HEK293 (cell line): ENCODE results near the gene MAP9.

ENCODE experiments used
- CTCF ChIA-PET: fragments of 350-600 bp; formaldehyde crosslinking; extraction: SDS; loops from one replicate; lab custom pipeline; 2021; ENCODE audit warnings: antibody characterized with exemption; lab: Yijun Ruan, JAX
- POLR2A ChIA-PET: fragments of 300-600 bp; formaldehyde crosslinking; extraction: SDS; loops from one replicate; lab custom pipeline; 2020; ENCODE audit warnings: antibody characterized with exemption, inconsistent platforms; lab: Yijun Ruan, JAX
- H3K27ac ChIP-seq: fragments of 200-500 bp; sonication (Bioruptor generic); 2 replicates; pipeline ENCODE4 v1.5.1; 2014; ENCODE audit warnings: low read depth, low read length, control low read depth, inconsistent platforms; ENCODE audit errors: extremely low read depth
- H3K36me3 ChIP-seq, 2 experiments: fragments of 200-500 bp in 1 of 2; sonication (Bioruptor generic) in 1 of 2; 1 replicate in 1 of 2; 2 replicates in 1 of 2; pipeline ENCODE4 v1.5.1; 2014 to 2017; ENCODE audit warnings: inconsistent platforms in 2 of 2, low read length in 2 of 2; ENCODE audit not compliant: control insufficient read depth in 2 of 2, insufficient read depth in 1 of 2
- H3K4me1 ChIP-seq: fragments of 200-500 bp; sonication (Bioruptor generic); 2 replicates; pipeline ENCODE4 v1.5.1; 2014; ENCODE audit warnings: mild to moderate bottlenecking, low read length, inconsistent platforms; ENCODE audit not compliant: control insufficient read depth, insufficient read depth
- H3K4me3 ChIP-seq: 2 replicates; pipeline ENCODE4 v1.5.1; 2011; ENCODE audit warnings: low read depth, mild to moderate bottlenecking, control low read depth, low read length, moderate library complexity
- H3K9me3 ChIP-seq: fragments of 200-500 bp; sonication (Bioruptor generic); 2 replicates; pipeline ENCODE4 v1.5.1; 2014; ENCODE audit warnings: low read depth, low read length, inconsistent platforms; ENCODE audit not compliant: control insufficient read depth, insufficient read depth
- BCL11B ChIP-seq: fragments of 450-650 bp; formaldehyde crosslinking; IDR thresholded peaks from 2 replicates; pipeline ENCODE4 v1.5.1; 2016; ENCODE audit warnings: low read depth, missing biosample characterization, missing genetic modification characterization
- EGR2 ChIP-seq: fragments of 450-650 bp; formaldehyde crosslinking; IDR thresholded peaks from 2 replicates; pipeline ENCODE4 v1.5.1; 2016; ENCODE audit warnings: low read depth, missing biosample characterization, missing genetic modification characterization
- HOXD13 ChIP-seq: sonication (generic); formaldehyde crosslinking; IDR thresholded peaks from 2 replicates; pipeline ENCODE4 v1.8.0; 2022; ENCODE audit warnings: missing genetic modification reagents, borderline replicate concordance
- PRDM1 ChIP-seq: fragments of 450-650 bp; formaldehyde crosslinking; IDR thresholded peaks from 2 replicates; pipeline ENCODE4; 2016; ENCODE audit warnings: missing biosample characterization, missing genetic modification characterization
- SCRT2 ChIP-seq: fragments of 450-650 bp; formaldehyde crosslinking; IDR thresholded peaks from 2 replicates; pipeline ENCODE4 v1.5.1; 2016; ENCODE audit warnings: missing biosample characterization, missing genetic modification characterization
- YY2 ChIP-seq: fragments of 450-650 bp; formaldehyde crosslinking; IDR thresholded peaks from 2 replicates; pipeline ENCODE4 v1.5.1; 2016; ENCODE audit warnings: missing biosample characterization, missing genetic modification characterization
- ZFP69B ChIP-seq: fragments of 450-650 bp; formaldehyde crosslinking; IDR thresholded peaks from 2 replicates; pipeline ENCODE4 v1.5.1; 2016; ENCODE audit warnings: missing biosample characterization, missing genetic modification characterization
- ZNF148 ChIP-seq: fragments of 450-650 bp; formaldehyde crosslinking; IDR thresholded peaks from 2 replicates; pipeline ENCODE4 v1.5.0; 2017; ENCODE audit warnings: missing biosample characterization, missing genetic modification characterization, borderline replicate concordance
- ZNF157 ChIP-seq: fragments of 450-650 bp; formaldehyde crosslinking; IDR thresholded peaks from 2 replicates; pipeline ENCODE4 v1.5.1; 2016; ENCODE audit warnings: missing biosample characterization, missing genetic modification characterization
- ZNF211 ChIP-seq: fragments of 450-650 bp; formaldehyde crosslinking; IDR thresholded peaks from 2 replicates; pipeline ENCODE4 v1.5.1; 2016; ENCODE audit warnings: low read depth, missing biosample characterization, missing genetic modification characterization
- ZNF221 ChIP-seq: fragments of 450-650 bp; formaldehyde crosslinking; IDR thresholded peaks from 2 replicates; pipeline ENCODE4 v1.5.1; 2017; ENCODE audit warnings: missing biosample characterization, missing genetic modification characterization, borderline replicate concordance
- ZNF280C ChIP-seq: fragments of 450-650 bp; formaldehyde crosslinking; IDR thresholded peaks from 2 replicates; pipeline ENCODE4 v1.5.1; 2016; ENCODE audit warnings: missing biosample characterization, missing genetic modification characterization
- ZNF280D ChIP-seq: fragments of 450-650 bp; formaldehyde crosslinking; IDR thresholded peaks from 2 replicates; pipeline ENCODE4 v1.5.1; 2016; ENCODE audit warnings: missing biosample characterization, missing genetic modification characterization
- ZNF311 ChIP-seq: fragments of 450-650 bp; formaldehyde crosslinking; IDR thresholded peaks from 2 replicates; pipeline ENCODE4 v1.5.1; 2017; ENCODE audit warnings: missing biosample characterization, missing genetic modification characterization, borderline replicate concordance
- ZNF449 ChIP-seq: fragments of 450-650 bp; formaldehyde crosslinking; IDR thresholded peaks from 2 replicates; pipeline ENCODE4 v1.5.1; 2017; ENCODE audit warnings: missing biosample characterization, mild to moderate bottlenecking, missing genetic modification characterization, moderate library complexity
- ZNF48 ChIP-seq: fragments of 450-650 bp; formaldehyde crosslinking; IDR thresholded peaks from 2 replicates; pipeline ENCODE4 v1.5.1; 2016; ENCODE audit warnings: missing biosample characterization, missing genetic modification characterization
- ZNF510 ChIP-seq: fragments of 450-650 bp; formaldehyde crosslinking; IDR thresholded peaks from 2 replicates; pipeline ENCODE4 v1.5.1; 2018; ENCODE audit warnings: mild to moderate bottlenecking, missing genetic modification characterization, missing biosample characterization; ENCODE audit not compliant: insufficient replicate concordance
- ZNF585B ChIP-seq: fragments of 450-650 bp; formaldehyde crosslinking; IDR thresholded peaks from 2 replicates; pipeline ENCODE4 v1.5.1; 2016; ENCODE audit warnings: missing biosample characterization, missing genetic modification characterization
- ZNF610 ChIP-seq: fragments of 450-650 bp; formaldehyde crosslinking; IDR thresholded peaks from 2 replicates; pipeline ENCODE4 v1.5.1; 2016; ENCODE audit warnings: missing biosample characterization, missing genetic modification characterization, borderline replicate concordance
- ZNF623 ChIP-seq: fragments of 450-650 bp; formaldehyde crosslinking; IDR thresholded peaks from 2 replicates; pipeline ENCODE4 v1.5.1; 2016; ENCODE audit warnings: missing biosample characterization, missing genetic modification characterization
- ZNF645 ChIP-seq: fragments of 450-650 bp; formaldehyde crosslinking; IDR thresholded peaks from 2 replicates; pipeline ENCODE4; 2016; ENCODE audit warnings: missing biosample characterization, missing genetic modification characterization
- ZNF776 ChIP-seq: fragments of 450-650 bp; formaldehyde crosslinking; IDR thresholded peaks from 2 replicates; pipeline ENCODE4 v1.5.0; 2017; ENCODE audit warnings: missing biosample characterization, missing genetic modification characterization, borderline replicate concordance
- ZNF792 ChIP-seq: fragments of 450-650 bp; formaldehyde crosslinking; IDR thresholded peaks from 2 replicates; pipeline ENCODE4 v1.5.1; 2016; ENCODE audit warnings: missing biosample characterization, missing genetic modification characterization
- ZSCAN23 ChIP-seq: fragments of 450-650 bp; formaldehyde crosslinking; IDR thresholded peaks from 2 replicates; pipeline ENCODE4 v1.5.1; 2016; ENCODE audit warnings: missing biosample characterization, missing genetic modification characterization

Gene MAP9

GRCh38 chr4:155383541-155383940 lies 6.8 kb upstream of the MAP9 start (continued):
- TF ChIP-seq ZNF280D (tag by site-specific recombination) (no peak), ZNF157 (no peak), ZNF48 (tag by site-specific recombination) (no peak), BCL11B (tag by site-specific recombination) (no peak), ZNF449 (tag by site-specific recombination) (no peak), ZNF645 (no peak), ZSCAN23 (tag by site-specific recombination) (no peak), ZNF510 (tag by site-specific recombination) (no peak)

GRCh38 chr4:155377276-155377675 lies 511 bp upstream of the MAP9 start:
- Histone ChIP-seq H3K4me3 (no peak overlapping the region), H3K9me3 (no peaks in the 10 kb centered on the region), H3K4me1 (peaks cover 6% of the 10 kb centered on the region; the same call in 1 of the 2 replicates), H3K36me3 (peaks cover 0 to 9% of the 10 kb centered on the region in 2 experiments; a peak in 1 of 3 replicates), H3K27ac (no peak overlapping the region)
- POLR2A ChIA-PET: no interaction called here
- TF ChIP-seq ZFP69B (tag by site-specific recombination) (no peak), ZNF221 (tag by site-specific recombination) (no peak), ZNF211 (tag by site-specific recombination) (no peak), ZNF585B (tag by site-specific recombination) (no peak), ZNF148 (tag by site-specific recombination) (no peak), PRDM1 (tag by site-specific recombination) (no peak), ZNF610 (tag by site-specific recombination) (no peak), ZNF311 (tag by site-specific recombination) (no peak), SCRT2 (tag by site-specific recombination) (no peak), HOXD13 (CRISPR knock-in tag) (no peak), ZNF776 (no peak), EGR2 (no peak), ZNF623 (tag by site-specific recombination) (no peak), ZNF280C (tag by site-specific recombination) (no peak), ZNF449 (tag by site-specific recombination) (no peak), YY2 (tag by site-specific recombination) (no peak), ZNF645 (no peak), ZNF792 (no peak)
- CTCF ChIA-PET: interaction anchor here (0.9 kb wide), 1 partner anchor 296 kb away, joined by 3 read pairs; no protein-coding TSS in a partner anchor
